GM19324 (cell line): ENCODE data around the gene RAB12.
"Not testable (repeated sequence)": the region's sequence is repeated elsewhere in the genome, so short reads cannot be mapped to it uniquely, and the experiment has no call there.

Experiments
- ATAC-seq: cut with Tn5 transposase; IDR thresholded peaks from one replicate; pipeline ENCODE4 v1.9.1; 2021; ENCODE audit warnings: mild to moderate bottlenecking, moderate library complexity; ENCODE audit not compliant: unreplicated experiment, low FRiP score

Gene RAB12

DNA sequence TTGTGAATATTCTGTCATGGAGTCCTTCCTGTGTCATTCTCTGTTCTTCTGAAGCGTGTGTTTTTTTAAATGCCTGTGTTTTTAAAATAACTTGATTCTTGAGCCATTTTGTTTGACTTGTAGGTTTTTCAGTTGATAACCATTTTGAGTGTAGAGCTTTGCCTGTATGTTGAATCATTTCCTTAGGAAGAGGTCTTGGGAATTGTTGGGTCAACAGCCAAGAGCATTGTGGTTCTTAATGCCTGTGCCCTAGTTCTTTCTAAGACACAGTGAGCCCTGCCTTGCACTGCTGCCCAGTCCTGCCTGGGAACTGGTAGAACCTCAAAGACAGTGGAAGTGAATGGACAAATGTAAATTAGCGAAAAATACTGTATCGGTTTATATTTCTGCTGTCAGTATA, 25.9 kb downstream of the RAB12 start:
- ATAC-seq, result no peak

DNA sequence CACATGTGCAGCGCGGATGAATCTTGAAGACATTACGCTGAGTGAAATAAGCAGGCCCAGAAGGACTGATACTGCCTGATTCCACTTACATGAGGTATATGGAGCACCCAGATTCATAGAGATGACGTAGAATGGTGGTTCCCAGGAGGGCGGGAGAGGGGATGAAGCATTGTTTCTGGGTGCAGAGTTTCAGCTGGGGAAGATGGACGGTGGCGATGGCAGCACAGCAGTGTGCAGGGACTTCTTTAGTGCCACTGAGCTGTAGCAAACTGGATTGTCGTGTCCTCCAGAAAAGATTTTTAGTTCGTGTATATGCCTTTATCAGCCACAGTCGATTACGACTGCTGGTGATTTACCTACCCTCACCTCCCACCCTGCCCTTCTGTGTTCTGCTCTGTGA, 30.5 kb downstream of the RAB12 start:
- no peak for ATAC-seq

DNA sequence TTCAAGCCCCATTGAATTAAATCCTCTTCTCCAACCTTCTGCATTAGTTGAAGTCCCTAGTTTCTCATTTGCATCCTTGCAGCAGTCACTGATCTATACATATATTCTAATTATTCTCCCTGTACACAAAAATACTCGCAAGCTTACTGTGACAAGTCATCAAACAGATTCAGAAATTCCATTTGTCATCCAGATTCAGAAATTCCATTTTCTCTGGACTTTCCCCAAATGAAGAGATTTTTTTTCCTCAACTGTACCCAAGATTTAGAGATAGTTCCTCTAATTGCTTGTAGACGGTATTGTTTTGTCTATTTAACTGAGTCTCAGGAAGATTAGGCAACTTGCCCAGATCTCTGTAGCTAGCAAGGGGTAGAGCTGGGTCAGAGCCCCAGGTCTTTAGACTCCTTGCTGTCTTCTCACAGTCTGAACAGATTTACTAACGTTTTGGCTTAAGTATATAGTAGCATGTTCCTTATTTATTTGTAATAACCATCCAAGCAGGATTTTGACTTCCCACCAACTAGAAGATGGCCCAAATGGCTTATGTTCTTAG, 34.2 kb downstream of the RAB12 start:
- no peak for ATAC-seq

DNA sequence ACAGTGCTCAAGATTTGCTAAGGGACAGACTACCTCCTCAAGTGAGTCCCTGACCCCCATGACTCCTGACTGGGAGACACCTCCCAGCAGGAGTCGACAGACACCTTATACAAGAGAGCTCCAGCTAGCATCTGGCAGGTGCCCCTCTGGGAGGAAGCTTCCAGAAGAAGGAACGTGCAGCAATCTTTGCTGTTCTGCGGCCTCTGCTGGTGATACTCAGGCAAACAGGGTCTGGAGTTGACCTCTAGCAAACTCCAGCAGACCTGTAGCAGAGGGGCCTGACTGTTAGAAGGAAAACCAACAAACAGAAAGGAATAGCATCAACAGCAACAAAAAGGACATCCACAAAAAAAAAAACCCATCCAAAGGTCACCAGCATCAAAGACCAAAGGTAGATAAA, 38.1 kb downstream of the RAB12 start:
- ATAC-seq, result not testable (repeated sequence)

DNA sequence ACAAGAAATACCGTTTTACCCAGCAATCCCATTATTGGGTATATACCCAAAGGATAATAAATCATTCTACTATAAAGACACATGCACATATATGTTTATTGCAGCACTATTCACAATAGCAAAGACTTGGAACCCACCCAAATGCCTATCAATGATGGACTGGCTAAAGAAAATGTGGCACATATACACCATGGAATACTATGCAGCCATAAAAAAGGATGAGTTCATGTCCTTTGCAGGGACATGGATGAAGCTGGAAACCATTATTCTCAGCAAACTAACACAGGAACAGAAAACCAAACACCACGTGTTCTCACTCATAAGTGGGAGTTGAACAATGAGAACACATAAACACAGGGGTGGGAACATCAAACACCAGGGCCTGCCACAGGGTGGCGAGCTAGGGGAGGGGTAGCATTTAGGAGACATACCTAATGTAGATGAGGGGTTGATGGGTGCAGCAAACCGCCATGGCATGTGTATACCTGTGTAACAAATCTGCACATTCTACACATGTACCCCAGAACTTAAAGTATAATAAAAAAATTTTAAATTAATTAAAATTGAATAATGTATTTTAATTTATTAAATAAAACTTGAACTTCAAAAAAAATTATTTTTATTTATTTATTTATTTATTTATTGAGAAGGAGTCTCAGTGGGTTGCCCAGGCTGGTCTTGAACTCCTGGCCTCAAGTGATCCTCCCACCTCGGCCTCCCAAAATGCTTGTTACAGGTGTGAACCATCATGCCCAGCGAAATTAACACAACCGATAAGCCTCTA, 42.4 kb downstream of the RAB12 start:
- ATAC-seq, result not testable (repeated sequence)

DNA sequence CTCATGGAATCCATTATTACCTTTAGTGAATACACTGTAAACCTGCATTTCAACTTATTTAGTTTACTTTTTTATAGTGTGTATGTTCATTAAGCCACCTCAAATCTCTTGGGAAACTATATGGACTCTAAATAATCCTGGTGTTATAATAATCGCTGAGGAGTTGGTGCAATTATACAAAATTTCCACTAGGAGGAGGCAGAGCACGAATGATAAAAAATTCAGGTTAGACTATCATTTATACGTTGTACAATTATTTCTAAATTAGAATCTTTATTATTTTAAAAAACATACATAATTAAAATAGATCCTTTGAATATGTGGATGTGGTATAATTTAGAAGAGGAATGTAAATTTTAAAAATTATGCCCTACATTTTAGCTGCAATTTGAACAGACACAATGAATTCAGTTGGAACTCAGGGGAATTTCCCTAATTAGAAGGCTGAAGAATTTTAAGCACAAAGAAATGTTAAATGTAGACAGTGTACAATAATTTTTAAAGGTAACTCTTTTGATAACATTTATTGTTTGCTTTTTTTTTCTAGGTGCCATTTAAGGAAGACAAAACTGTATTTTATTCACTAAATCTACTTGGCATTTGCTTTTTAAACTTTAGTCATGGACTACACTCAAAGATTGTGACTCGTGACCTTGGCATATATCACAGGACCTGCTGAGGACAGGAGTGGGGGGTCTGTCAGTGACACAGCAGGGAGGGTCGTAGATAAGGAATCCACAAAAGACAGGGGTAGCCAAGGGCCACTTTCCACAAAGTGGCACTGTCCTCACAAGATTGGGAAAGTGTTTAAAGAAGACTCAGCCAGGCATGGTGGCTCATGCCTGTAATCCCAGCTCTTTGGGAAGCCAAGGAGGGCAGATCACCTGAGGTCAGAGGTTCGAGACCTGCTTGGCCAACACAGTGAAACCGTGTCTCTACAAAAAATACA, 45.5 kb downstream of the RAB12 start:
- ATAC-seq, result no peak

DNA sequence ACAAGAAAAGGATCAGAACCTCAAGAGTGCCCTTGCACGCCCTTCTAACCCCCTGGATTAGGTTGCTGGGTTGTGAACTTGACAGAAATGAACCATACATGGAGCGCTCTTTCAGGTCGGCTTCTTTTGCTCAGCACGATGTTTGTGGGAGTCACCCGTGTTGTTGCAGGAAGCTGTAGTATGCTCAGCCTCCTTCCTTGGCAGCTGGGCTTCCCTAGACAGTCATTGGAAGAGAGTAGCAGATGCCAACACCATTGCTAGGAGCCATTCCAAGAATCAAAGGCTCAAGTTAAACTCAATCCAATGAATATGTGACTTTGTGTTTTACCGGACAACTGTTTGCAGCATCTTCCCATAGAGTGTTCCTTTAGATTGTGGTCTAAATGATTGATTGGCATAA, 47.0 kb downstream of the RAB12 start:
- ATAC-seq, result no peak

DNA sequence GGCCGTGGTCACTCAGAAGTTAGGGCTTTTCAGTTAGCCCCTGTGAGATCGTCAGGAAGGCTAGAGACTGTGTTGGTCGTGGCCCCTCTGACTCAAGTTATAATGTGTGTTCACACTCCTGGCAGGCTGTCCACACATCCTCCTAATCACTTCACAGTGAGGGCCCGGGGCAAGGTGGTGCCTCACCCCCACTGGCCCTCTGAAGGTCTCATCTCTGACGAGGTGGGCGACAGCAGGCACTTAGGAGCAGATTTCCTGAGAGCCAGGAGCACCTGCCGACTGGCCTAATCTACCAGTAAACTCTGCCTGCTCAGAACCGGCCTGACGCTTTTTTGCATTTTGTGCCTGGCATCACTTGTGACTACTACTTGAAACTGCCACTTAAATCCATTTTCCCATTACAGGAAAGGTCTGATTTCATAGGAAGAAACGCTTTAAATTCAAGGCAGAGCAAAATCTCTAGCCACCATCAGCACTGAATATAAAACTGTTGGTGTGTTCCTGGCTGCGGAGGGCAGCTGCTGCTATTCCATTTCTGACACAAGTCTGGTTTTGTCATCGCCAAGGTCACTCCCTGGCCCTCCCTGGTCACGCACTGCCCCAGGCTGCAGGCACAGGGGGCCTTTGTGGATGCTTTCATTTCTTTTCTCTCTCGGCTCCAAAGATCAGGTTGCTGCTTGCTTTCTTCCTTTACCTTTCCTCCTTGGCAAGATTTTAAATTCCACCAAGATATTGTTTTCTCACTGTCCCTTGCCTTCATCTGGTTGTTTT, 48.0 kb downstream of the RAB12 start:
- no peak for ATAC-seq

DNA sequence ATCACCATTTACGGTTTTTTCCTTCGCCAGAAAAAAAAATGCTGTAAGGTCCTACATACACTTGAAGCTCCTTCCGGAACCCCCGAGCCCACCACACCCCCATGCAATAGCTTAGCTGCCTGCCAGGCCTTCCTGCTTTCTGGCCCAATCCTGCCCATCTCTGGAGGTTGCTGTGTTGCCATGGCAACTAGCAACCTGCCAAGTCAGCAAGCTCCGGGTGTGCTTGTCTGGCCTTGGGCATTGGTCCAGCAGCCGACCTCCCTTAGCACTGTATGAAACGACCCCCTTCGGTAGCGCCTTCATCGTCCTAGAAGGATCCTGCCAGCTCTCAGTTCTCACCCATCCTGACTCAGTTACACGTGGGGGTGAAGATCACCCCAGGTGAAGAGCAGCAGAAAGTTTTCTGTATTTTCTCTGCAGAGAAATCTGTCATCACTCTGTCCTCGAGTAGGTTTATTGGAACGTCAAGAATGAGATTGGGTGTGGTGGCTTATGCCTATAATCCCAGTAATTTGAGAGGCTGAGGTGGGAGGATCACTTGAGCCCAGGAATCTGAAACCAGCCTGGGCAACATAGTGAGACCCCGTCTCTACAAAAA, 48.7 kb downstream of the RAB12 start:
- ATAC-seq, result no peak

DNA sequence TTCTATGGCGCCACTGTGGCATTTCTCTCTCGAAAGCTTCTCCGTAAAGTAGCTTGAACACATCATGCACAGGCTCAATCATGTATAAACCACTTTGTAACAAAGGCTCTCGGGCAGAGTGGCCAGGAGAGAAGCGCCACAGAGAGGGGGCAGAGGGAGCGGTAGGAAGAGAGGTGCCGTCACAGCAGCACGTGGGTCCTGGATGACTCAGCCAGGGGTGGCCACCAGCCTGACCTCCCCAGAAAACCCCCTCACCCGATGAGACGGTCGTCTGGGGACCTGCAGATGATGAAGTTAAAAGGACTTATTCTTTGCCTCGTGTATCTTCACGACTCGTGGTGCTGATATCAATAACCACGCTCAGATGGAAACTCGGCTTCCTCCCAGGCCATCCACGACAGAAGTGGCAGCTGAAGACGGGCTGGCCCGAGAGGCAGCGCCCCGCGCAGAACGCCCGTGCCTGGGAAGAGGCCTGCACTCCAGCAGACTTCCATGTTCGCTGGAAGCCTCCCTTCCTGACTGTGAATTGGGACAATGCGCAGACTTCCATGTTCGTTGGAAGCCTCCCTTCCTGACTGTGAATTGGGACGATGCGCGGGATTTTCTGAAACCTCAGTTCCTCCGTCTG, 49.7 kb downstream of the RAB12 start:
- ATAC-seq, result no peak

DNA sequence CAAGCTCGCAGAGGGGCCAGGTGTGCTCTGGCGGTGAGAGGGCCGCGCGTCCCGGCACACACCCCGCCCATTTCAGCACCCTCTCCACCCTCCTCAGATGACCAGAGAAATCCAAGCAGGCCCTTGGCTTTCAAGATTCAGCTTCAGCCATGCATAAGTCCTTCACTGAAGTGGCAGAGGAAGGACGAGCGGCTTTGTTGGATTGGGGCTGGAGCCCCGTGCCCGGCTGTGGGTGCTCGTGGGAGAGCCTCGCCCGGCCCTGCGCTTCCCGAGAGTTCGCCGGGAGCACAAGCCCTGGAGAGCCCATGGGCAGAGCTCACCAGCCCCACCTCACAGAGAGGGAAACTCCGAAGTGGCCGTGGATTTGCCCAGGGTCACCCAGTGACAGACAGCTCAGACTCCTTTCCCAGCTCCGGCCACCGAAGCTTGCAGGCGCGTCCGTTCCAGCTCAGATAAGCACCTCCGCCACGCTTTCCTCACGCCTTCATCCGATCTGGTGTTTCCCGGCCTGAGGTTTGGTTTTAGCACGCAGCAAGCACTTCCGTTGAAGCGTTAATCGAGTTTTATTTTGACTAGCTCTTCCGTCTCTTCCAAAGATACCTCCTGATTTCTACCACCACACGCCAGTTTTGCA, 50.5 kb downstream of the RAB12 start:
- no peak for ATAC-seq

DNA sequence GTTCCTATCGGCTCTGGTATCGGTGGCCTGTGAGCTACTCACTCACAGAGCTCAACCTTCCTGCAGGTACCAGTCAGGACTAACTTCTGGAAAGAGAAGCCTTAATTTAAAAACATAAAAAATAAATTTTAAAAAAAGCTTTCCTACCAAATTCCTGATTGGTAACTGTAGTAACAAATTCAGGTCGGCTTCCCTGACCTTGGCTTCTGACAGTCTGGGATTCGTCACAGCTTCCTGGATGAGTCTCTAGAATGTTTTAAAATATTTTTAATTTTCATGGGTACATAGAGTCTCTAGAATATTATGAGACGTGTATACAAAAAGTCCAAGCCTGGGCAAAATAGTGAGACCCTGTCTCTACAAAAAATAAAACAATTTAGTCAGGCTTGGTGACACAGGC, 51.1 kb downstream of the RAB12 start:
- ATAC-seq, result no peak

DNA sequence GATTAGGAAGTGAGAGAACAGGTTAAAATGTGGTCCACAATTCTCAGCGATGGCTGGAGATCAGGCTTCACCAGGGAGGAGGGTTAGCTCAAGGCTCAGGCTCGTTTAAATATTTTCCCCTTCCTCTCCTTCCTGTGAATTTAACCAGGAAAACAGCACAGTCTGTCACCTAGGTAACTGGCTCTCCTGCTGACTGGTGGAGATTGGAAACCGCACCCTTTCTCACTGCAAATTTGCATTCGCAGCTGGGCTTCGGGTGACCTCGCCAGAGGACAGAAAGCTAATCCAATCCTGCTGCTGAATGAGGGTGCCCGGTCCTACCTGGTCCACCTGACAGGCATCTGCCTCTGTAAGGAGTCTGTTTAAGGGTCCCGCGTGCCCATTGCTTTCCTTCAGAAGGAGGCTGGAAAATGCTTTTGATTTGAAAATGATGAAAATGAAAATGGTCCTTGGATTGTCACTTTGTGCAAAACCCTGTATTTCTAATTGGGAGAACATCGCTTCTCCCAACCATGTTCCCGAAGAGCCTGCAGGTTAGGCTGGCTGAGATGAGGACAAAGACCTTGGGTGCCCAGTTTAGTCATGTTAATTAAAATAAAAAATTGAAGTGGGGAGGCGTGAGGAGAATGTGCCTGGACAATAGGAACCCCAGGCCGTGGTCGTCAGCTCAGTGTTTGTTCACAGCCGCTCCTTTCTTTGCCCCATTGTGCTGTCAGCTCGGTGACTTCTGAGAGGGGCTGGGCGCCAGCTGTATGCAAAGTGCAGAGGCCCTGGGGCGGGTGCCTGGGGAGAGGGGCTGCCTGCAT, 52.7 kb downstream of the RAB12 start:
- no peak for ATAC-seq

DNA sequence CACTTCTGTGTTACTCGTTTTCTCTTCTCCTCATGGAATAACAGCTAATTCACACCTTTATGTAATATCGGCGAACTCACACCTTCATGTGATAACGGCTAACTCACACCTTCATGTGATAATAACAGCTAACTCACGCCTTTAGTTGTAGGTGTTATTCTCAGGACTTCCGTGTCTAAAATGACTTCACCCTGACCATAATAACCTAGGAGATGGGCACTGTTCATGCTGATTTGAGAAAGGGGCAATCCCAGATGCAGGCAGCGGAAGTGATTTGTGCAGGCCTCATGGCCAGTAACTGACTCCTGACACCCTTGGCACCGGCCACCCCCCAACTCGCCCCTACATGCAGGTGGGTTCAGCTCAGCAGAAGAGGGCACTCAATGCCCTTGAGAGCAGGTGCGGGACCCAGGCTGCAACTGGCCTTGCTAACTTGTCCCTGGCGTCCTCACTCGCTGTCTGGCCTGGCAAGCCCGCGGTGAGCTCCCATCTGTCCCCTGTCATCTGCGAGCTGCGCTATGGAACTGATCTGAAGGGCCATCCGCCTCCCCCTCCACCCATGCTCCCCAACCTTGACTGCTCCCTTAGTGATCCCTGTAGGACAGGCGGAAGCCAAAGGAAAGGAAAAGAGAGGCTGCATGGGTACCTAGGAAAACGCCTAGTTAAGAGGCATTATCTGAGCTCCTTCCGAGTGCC, 53.5 kb downstream of the RAB12 start:
- no peak for ATAC-seq

DNA sequence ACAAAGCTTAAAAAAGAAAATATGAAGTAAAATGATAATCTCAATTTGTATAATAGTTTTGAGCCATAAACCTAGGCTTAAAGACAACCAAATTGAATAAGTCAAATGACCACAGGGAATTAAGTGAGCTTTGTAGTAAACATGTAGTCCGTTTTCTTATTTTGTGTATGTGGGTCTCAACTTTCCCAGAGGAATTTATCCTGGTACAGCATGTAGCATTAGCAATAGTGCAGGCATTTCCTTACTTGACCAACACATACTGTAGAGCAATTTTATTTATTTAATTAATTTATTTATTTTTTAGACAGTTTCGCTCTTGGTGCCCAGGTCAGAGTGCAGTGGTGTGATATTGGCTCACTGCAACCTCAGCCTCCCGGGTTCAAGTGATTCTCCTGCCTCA, 58.6 kb downstream of the RAB12 start:
- no peak for ATAC-seq

DNA sequence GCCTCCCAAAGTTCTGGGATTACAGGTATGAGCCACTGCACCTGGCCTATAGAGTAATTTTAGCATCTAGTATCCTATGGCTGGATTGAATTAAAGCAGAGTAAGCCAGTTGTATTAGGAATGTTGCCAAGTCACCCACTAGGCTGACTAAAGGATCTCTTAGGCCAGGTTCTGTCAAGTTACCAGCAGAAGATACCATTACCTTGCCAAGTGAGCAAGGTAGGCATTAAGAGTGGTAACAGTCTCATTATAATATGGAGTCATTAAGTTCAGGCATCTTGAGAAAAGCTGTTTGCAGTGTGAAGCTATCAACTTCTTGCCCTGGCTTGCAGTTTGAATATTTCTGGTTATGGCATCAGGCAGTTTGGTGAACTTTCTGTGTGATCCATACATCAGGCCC, 59.1 kb downstream of the RAB12 start:
- no peak for ATAC-seq

DNA sequence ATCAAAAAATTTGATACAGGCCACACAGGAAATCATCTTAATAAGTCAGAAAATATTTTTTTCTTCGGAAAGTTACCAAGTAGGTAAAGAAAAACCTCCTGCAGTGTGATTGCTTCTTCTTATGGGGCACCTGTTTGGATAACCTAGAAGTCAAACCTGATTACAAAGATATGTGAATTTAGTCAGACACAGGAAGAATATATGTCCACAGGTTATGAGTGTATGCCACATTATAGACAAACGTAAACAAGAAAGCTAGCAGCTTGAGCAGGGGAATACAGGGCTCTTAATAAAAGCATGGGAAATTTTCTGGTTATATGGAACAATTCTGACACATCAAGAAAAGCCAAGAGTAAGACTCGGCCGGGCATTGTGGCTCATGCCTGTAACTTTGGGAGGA, 60.3 kb downstream of the RAB12 start:
- ATAC-seq, result no peak
